NB4 (cell line): ENCODE data around the gene SEL1L.

Source experiments
- POLR2A ChIP-seq: IDR thresholded peaks from 2 replicates; pipeline ENCODE4 v1.6.1; 2011; ENCODE audit warnings: mild to moderate bottlenecking; ENCODE audit not compliant: insufficient read length; ENCODE audit errors: extremely low read depth
- TF ChIP-seq, protein P1 (sequence below): IDR thresholded peaks from one replicate; pipeline ENCODE4 v1.5.1; 2012; ENCODE audit warnings: low read depth, low read length

DNA sequence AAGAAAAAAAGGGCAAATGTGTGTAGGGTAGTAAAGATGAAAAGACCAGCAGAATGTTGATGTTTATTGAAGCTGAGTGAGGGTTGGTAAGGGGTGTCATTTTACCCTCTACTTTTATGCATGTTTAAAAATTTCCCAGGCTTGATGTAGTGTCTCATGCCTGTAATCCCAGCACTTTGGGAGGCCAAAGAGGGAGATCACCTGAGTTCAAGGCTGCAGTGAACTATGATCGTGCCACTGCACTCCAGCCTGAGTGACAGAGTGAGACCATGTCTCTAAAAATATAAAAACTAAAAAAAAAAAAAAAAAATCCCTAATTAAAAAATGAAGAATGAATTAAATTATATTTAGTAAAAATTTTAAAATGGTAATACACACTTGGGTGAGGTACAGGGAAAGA, 8.5 kb downstream of the SEL1L start:
- TF ChIP-seq, protein P1, sequence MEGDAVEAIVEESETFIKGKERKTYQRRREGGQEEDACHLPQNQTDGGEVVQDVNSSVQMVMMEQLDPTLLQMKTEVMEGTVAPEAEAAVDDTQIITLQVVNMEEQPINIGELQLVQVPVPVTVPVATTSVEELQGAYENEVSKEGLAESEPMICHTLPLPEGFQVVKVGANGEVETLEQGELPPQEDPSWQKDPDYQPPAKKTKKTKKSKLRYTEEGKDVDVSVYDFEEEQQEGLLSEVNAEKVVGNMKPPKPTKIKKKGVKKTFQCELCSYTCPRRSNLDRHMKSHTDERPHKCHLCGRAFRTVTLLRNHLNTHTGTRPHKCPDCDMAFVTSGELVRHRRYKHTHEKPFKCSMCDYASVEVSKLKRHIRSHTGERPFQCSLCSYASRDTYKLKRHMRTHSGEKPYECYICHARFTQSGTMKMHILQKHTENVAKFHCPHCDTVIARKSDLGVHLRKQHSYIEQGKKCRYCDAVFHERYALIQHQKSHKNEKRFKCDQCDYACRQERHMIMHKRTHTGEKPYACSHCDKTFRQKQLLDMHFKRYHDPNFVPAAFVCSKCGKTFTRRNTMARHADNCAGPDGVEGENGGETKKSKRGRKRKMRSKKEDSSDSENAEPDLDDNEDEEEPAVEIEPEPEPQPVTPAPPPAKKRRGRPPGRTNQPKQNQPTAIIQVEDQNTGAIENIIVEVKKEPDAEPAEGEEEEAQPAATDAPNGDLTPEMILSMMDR = no peak
- no peak for TF ChIP-seq POLR2A
